Naive thymus-derived CD8-positive, alpha-beta T cell (primary cell): ENCODE results near the gene POU4F2. TPM values are rescaled to one million over a fixed set of nuclear protein-coding genes. Genes with fewer than 3 reads are reported as not detected.
"Not testable (repeated sequence)": the region's sequence is repeated elsewhere in the genome, so short reads cannot be mapped to it uniquely, and the experiment has no call there.

Experiments
- ATAC-seq, 2 donors: fragments of 150-1000 bp; cut with Tn5 transposase in 1 of 2; sonication (Bioruptor Pico), chemical (Tn5 transposase) in 1 of 2; 1 replicate in 1 of 2; 2 replicates in 1 of 2; pipeline ENCODE4 v1.10.0; 2021; ENCODE audit warnings: mild to moderate bottlenecking in 2 of 2, moderate library complexity in 2 of 2
- POLR2A ChIA-PET: fragments of 350-600 bp; sonication (Branson Sonifier 250); formaldehyde crosslinking; loops from one replicate; lab custom pipeline; 2021; ENCODE audit warnings: antibody characterized with exemption; lab: Charles Lee
- DNase-seq, 10 donors: peaks; one replicate each; pipeline versions ENCODE4 v3.0.0 to v3.0.0-alpha.2; 2020 to 2022
- H3K27ac Mint-ChIP-seq, 10 donors: one replicate each; pipeline ENCODE4 v1.8.0; 2020 to 2022; ENCODE audit warnings: mild to moderate bottlenecking in 10 of 10, mixed read lengths in 10 of 10, moderate library complexity in 4 of 10, inconsistent platforms in 1 of 10
- H3K27me3 Mint-ChIP-seq, 5 donors: one replicate each; pipeline ENCODE4 v1.8.0; 2021 to 2022; ENCODE audit warnings: mixed read lengths in 5 of 5
- H3K36me3 Mint-ChIP-seq, 3 donors: one replicate each; pipeline ENCODE4 v1.8.0; 2020 to 2022; ENCODE audit warnings: mixed read lengths in 3 of 3, mild to moderate bottlenecking in 2 of 3, inconsistent platforms in 1 of 3
- H3K4me1 Mint-ChIP-seq, 4 donors: one replicate each; pipeline ENCODE4 v1.8.0; 2021 to 2022; ENCODE audit warnings: mixed read lengths in 4 of 4
- H3K4me3 Mint-ChIP-seq, 10 donors: one replicate each; pipeline ENCODE4 v1.8.0; 2020 to 2022; ENCODE audit warnings: mild to moderate bottlenecking in 10 of 10, mixed read lengths in 10 of 10, moderate library complexity in 6 of 10, inconsistent platforms in 1 of 10
- H3K9me3 Mint-ChIP-seq, 9 donors: one replicate each; pipeline ENCODE4 v1.8.0; 2020 to 2022; ENCODE audit warnings: mixed read lengths in 9 of 9, mild to moderate bottlenecking in 3 of 9, inconsistent platforms in 1 of 9, moderate library complexity in 1 of 9
- polyA plus RNA-seq, 3 donors: library from polyadenylated mRNA; unstranded; fragments of 300-500 nt; fragmentation: Illumina TruSeq; gene quantifications; one replicate each; pipeline ENCODE4 v1.2.3, GENCODE V29; 2021
- total RNA-seq, 8 experiments: library from RNA in 2 of 8; stranded (reverse) in 2 of 8; gene quantifications; one replicate each; pipeline ENCODE4 v1.2.3 and lab custom pipeline; 2021 to 2026

POU4F2 gene
- total and polyA plus RNA-seq, 5 experiments from 2014 or later, result not detected

DNA sequence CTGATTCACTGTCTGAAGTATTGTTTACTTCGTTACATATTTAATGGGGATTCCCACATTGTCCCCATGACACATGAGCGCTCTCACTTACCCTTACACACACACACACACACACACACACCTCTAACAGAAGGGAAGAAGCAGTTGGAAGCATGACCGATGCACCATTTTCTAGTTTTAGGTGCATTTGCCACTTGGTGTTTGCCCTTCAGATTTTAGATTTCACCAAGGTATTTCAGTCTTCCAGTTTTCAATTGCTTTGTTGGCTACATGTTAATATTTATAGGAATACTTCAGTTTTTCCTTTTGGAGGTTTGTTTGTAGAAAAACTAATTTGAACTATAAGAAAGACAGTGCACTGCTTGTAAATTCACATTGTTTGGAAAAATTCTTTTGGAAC lies 3.1 kb downstream of the POU4F2 start:
- POLR2A ChIA-PET, result no interaction called here
- peaks cover 0 to 21% (median 9%) of the 10 kb centered on the region in 9 donors for H3K9me3 Mint-ChIP-seq

DNA sequence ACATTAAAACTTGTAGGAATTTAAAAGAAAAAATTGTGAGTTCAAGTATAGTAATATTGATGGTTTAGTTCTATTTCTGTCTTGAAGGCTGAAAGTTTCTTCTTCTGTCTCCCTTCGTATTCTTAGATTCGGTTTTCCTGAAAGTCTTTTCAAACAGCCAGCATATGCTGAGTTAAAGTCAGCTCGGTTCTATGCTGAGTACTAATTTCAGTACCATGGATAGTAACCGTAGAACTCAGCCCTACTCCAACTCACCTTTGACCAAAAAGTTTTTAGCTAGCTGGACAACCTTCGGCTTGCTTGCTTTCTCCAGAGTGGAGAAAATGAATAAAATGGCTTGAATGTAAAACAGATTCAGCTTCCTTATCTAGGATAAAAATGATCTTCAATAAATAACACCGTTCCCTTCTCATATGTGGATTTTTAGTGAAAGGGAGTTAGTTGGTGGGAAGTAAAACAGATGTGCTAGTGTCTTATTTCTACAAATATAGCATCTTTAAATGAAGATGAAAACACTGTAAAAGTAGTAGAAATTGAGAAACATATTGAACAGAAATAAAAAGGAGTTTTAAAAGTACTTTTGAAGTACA lies 5.2 kb downstream of the POU4F2 start:
- peaks cover 0 to 17% (median 9%) of the 10 kb centered on the region in 9 donors for H3K9me3 Mint-ChIP-seq
- H3K4me1 Mint-ChIP-seq, result peaks cover 3 to 29% (median 12%) of the 10 kb centered on the region in 4 donors
- DNase-seq, result no peak
- H3K27me3 Mint-ChIP-seq, result peaks cover 55 to 95% (median 64%) of the 10 kb centered on the region in 5 donors
- no peak overlapping the region for H3K27ac Mint-ChIP-seq
- H3K4me3 Mint-ChIP-seq, result no peak overlapping the region
- peaks cover 0 to 26% (median 0%) of the 10 kb centered on the region in 3 donors for H3K36me3 Mint-ChIP-seq
- POLR2A ChIA-PET, result no interaction called here
- no peak for ATAC-seq

More for the DNA sequence above, 3.1 kb downstream of the POU4F2 start:
- Mint-ChIP-seq H3K4me3 (peak overlapping the region in 2 of 10 donors; percentile 6 to 54), H3K27me3 (peaks cover 56 to 99% (median 68%) of the 10 kb centered on the region in 5 donors), H3K36me3 (peaks cover 0 to 29% (median 2%) of the 10 kb centered on the region in 3 donors), H3K4me1 (peaks cover 10 to 38% (median 18%) of the 10 kb centered on the region in 4 donors), H3K27ac (no peak overlapping the region)
- DNase-seq (no peak), ATAC-seq (no peak)

DNA sequence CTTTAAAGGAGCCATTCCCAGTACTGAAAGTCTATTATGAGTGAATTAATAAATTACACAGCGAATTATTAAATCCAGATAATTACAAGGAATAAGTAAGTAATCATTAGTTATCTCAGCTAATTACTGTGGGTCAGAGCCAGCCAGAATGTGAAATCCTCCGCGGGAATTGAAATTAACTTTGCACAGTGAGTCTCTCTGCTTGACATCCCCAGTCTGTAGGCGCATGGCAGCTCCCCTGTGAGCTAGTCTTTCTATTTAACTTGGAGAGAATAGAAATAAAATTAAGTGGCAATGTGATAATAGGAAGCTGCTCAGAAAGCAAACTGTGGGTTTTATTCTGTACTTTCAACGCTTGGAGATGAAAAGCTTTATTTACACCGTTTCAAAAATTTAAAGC lies 7.2 kb downstream of the POU4F2 start:
- Mint-ChIP-seq H3K9me3 (peaks cover 0 to 17% (median 9%) of the 10 kb centered on the region in 9 donors), H3K27me3 (peaks cover 56 to 95% (median 66%) of the 10 kb centered on the region in 5 donors), H3K4me3 (no peak overlapping the region), H3K4me1 (peaks cover 0 to 12% (median 3%) of the 10 kb centered on the region in 4 donors), H3K27ac (no peak overlapping the region), H3K36me3 (peaks cover 0 to 26% (median 0%) of the 10 kb centered on the region in 3 donors)
- no peak for DNase-seq
- POLR2A ChIA-PET, result no interaction called here
- no peak for ATAC-seq

DNA sequence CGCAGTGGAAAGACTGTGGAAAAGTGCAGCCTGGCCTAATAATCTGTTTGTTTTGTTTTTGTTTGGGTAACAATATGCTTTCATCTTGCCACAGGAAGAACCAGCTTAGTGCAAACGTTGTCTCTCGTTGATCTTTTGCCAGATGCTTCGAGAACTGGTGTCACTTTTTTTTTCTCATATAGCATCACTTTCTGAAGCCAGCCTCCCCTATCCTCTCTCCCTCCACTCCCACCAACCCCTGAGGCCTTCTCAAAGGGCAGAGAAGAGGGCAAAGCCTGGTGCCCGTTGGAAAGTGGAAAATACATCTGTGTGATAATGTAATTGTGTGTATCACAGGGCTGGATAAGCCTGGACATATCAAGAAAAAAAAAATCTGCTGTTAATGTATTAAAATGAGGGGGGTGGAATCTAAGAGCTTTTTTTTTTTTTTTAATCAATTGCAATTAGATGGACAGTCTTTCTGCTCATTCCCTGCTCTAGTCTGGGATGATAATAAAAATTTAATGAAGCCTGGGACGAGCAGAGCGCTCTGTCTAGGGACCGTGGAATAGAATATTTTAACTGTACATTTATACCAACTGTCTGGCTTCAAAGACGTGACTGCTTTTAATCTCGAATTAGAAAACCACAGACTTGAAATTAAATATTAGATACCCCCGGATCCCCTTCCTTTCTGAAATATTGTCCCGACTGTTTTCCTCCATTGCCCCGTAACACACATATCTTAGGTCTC lies 8.1 kb downstream of the POU4F2 start:
- Mint-ChIP-seq H3K9me3 (peaks cover 0 to 16% (median 9%) of the 10 kb centered on the region in 9 donors), H3K4me1 (peaks cover 0 to 12% (median 2%) of the 10 kb centered on the region in 4 donors), H3K27ac (no peak overlapping the region), H3K27me3 (peaks cover 56 to 94% (median 69%) of the 10 kb centered on the region in 5 donors), H3K36me3 (peaks cover 0 to 21% (median 0%) of the 10 kb centered on the region in 3 donors), H3K4me3 (no peak overlapping the region)
- no peak for DNase-seq
- POLR2A ChIA-PET, result no interaction called here
- ATAC-seq, result no peak

DNA sequence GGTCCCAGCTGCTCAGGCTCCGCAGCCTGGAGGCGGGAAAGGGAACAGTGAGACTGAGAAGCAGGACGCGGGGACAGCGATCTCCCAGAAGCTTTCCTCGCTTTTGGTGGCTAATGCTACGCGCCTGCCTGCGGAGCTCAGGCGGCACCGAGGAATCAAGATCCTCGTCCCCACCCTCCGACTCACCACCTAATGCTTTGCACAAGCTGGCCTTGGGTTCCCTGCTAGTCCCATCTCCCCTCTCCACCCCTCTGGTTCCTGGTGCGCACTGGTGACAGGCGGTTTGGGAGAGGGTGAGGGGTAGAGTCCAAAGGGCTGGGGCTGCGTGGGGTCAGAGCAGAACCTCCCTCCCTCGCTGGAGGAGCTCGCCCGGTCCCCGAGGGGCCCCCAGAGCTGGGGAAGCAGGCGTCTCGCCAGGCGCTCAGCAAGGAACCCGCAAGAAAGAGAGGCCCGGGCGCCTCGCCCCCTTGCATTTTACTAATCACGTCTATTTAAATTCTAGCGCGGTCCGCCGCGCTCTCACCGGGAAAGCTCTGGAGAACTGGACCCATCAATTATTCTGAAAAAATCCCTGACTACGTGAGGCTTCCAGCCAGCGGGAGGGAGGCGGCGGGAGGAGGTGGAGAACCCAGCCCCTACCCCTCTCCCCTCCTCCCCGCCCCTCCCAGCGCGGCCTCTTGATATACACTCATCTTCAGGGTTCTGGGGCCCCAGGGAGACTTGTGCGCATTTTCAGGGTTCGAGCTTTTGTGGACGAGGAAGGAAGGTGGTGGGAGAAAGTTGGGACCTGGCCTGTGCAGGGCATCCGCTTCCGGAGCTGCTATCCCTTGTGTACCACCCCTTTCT lies 9.1 kb downstream of the POU4F2 start:
- POLR2A ChIA-PET, result no interaction called here
- no peak for ATAC-seq
- peaks cover 0 to 12% (median 2%) of the 10 kb centered on the region in 4 donors for H3K4me1 Mint-ChIP-seq
- DNase-seq, result no peak
- H3K27ac Mint-ChIP-seq, result no peak overlapping the region
- peaks cover 0 to 24% (median 0%) of the 10 kb centered on the region in 3 donors for H3K36me3 Mint-ChIP-seq
- peaks cover 61 to 94% (median 67%) of the 10 kb centered on the region in 5 donors for H3K27me3 Mint-ChIP-seq
- H3K9me3 Mint-ChIP-seq, result peaks cover 0 to 17% (median 6%) of the 10 kb centered on the region in 9 donors
- no peak overlapping the region for H3K4me3 Mint-ChIP-seq

DNA sequence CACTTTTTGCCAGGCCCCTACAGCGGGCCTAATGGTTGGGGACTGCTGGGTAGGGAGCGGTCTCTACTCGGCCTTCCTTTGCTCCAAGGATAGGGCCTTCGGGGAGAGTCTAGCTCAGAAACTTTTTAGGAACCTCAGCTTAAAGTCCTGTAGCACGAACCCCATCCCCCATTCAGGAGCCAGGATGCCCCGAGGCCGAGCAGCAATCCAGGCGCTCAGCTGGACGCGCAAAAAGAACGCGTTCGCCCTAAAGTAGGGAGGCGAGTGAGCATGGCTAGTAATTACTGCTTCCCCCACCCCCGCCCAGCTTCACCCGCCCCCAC lies 9.7 kb downstream of the POU4F2 start:
- peaks cover 0 to 18% (median 0%) of the 10 kb centered on the region in 3 donors for H3K36me3 Mint-ChIP-seq
- DNase-seq (no peak), ATAC-seq (no peak)
- H3K4me3 Mint-ChIP-seq, result no peak overlapping the region
- H3K27me3 Mint-ChIP-seq, result peaks cover 62 to 94% (median 68%) of the 10 kb centered on the region in 5 donors
- POLR2A ChIA-PET, result no interaction called here
- no peak overlapping the region for H3K27ac Mint-ChIP-seq
- H3K4me1 Mint-ChIP-seq, result peaks cover 0 to 12% (median 2%) of the 10 kb centered on the region in 4 donors
- H3K9me3 Mint-ChIP-seq, result peaks cover 0 to 14% (median 5%) of the 10 kb centered on the region in 9 donors

DNA sequence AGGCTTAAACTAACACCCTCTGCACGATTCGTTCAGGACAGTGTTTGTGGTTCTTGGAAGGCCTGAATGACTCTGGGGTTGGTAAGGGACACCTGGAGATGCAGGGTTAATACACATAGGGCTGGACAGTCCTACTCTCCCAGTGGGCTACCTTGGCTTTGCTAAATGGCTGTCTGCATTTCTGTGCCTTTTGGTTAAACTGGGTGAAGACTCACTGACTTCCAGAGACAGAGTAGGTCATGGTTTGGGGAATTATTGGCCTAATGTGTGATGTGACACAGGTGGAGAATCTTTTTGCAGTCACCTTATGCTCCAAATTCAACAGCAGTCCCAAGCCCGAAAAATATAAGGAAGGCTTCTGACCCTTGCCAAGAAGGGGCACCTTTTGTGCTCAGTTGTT lies 10.5 kb downstream of the POU4F2 start:
- POLR2A ChIA-PET, result no interaction called here
- Mint-ChIP-seq H3K4me3 (no peak overlapping the region), H3K4me1 (peaks cover 1 to 14% (median 4%) of the 10 kb centered on the region in 4 donors), H3K27me3 (peaks cover 62 to 94% (median 68%) of the 10 kb centered on the region in 5 donors), H3K9me3 (peaks cover 0 to 12% (median 2%) of the 10 kb centered on the region in 9 donors), H3K36me3 (peaks cover 0 to 11% (median 0%) of the 10 kb centered on the region in 3 donors), H3K27ac (no peak overlapping the region)
- DNase-seq, result no peak
- ATAC-seq, result no peak

DNA sequence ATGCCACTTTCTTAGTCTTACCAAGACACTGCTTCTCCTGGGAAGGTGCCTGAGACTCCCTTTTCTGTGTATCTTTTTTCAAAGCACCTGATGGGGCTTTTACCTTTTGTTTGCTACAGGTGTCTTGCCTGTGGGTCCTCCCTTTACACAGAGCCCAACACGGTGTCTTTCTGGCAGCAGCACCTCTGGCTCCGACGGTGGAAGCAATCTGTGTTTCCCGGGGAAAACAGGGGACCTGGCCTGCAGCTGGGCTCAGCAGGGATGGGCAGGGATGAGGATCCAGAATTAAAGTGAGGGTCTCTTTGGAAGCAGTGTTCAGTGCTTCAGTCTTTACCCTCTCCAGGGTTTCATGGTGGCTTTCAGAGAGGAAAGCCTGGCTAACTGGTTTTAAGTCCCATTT lies 11.3 kb downstream of the POU4F2 start:
- peaks cover 0 to 12% (median 0%) of the 10 kb centered on the region in 9 donors for H3K9me3 Mint-ChIP-seq
- POLR2A ChIA-PET, result no interaction called here
- ATAC-seq (no peak), DNase-seq (no peak)
- H3K27me3 Mint-ChIP-seq, result peaks cover 61 to 94% (median 66%) of the 10 kb centered on the region in 5 donors
- peaks cover 0 to 11% (median 0%) of the 10 kb centered on the region in 3 donors for H3K36me3 Mint-ChIP-seq
- peaks cover 4 to 20% (median 9%) of the 10 kb centered on the region in 4 donors for H3K4me1 Mint-ChIP-seq
- no peak overlapping the region for H3K27ac Mint-ChIP-seq
- H3K4me3 Mint-ChIP-seq, result no peak overlapping the region

DNA sequence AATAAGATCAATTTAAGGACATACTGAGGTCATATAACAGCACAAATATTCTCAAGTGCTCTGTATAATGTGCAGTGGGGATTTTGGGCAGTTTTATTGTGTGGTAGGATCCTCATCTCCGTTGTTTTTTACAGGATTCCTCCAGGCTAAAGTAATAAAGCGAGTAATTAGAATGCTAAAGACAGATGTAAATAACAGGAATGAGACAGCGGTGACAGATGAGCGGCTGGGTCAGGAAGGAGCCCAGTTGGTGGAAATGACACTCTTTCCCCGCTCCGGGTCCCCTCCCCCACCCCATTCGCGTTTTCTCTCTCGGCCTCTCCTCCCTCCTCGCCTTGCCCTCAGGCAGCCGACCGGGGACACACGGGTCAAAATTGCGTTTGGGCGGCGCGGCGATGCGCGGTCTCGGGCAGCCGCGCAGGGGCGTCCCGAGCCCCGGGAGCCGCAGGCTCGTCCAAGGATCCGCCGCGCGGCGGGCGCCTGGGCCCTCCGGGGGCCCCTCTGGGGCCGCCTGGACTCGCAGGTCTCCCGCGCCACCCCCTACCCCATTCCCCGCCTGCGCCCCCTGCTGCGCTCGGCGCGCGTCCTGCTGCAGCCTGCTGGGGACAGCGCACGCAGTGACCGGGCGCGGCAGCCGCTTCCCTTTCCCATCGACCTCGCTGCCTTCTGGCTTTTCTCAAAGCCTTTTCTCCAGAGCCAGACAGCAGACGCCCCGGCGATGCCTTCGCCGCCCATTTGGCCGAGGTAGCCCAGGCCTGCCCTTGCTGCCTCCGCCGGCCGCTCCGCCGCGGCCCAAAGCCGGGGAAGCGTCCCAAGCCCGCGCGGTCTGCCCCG lies 16.2 kb downstream of the POU4F2 start:
- peaks cover 0 to 5% (median 0%) of the 10 kb centered on the region in 9 donors for H3K9me3 Mint-ChIP-seq
- POLR2A ChIA-PET, result no interaction called here
- no peak for ATAC-seq

DNA sequence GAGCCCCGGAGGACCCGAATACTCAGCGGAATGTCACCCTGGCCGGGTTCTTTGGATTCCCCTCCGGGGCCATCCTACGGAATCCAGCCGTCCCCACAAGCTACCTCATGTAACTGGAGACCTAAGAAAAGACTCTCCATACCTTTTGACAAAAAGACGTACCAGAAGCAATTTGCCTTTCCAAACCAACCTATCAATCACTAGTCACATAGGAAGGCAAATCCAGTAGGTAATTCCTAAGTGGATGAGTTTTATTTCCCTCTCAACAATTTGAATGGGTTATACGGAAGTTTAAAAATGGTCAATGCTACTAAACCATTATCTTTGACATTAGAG lies 16.8 kb downstream of the POU4F2 start:
- peaks cover 0 to 5% (median 0%) of the 10 kb centered on the region in 9 donors for H3K9me3 Mint-ChIP-seq

More for the DNA sequence above, 16.2 kb downstream of the POU4F2 start:
- Mint-ChIP-seq H3K4me3 (peak overlapping the region; percentile 62 to 87 (median 79)), H3K27me3 (peaks cover 58 to 93% (median 69%) of the 10 kb centered on the region in 5 donors), H3K4me1 (peaks cover 4 to 16% (median 14%) of the 10 kb centered on the region in 4 donors), H3K27ac (peak overlapping the region in 1 of 10 donors; percentile 35), H3K36me3 (peaks cover 0 to 11% (median 0%) of the 10 kb centered on the region in 3 donors)
- no peak for DNase-seq

DNA sequence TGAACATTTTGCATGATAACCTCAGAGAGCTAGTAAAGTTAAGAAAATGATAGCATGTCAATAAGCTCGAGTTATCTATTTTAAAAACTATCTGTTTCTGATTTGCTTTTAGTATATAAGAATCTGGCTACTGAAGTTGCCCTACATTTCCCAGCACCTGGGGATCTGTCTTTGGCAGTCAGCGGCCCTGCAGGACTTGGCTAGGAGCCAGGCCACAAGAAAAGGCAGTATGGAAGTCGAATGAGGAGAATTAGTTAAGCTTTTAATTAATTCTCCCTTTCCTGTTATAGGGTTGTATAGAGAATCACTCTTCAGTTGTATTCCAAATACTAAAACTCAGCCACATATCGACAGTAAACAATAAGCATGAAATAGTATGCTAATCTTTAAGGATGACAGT lies 22.7 kb downstream of the POU4F2 start:
- Mint-ChIP-seq H3K27ac (no peak overlapping the region), H3K4me3 (no peak overlapping the region), H3K27me3 (peaks cover 27 to 46% (median 31%) of the 10 kb centered on the region in 5 donors), H3K4me1 (no peaks in the 10 kb centered on the region), H3K9me3 (peaks cover 0 to 14% (median 4%) of the 10 kb centered on the region in 9 donors), H3K36me3 (peaks cover 0 to 5% (median 3%) of the 10 kb centered on the region in 3 donors)
- POLR2A ChIA-PET, result no interaction called here
- ATAC-seq (no peak), DNase-seq (no peak)

More for the DNA sequence above, 16.8 kb downstream of the POU4F2 start:
- POLR2A ChIA-PET, result no interaction called here
- DNase-seq (no peak), ATAC-seq (no peak)
- H3K27me3 Mint-ChIP-seq, result peaks cover 61 to 91% (median 69%) of the 10 kb centered on the region in 5 donors
- H3K36me3 Mint-ChIP-seq, result peaks cover 0 to 11% (median 0%) of the 10 kb centered on the region in 3 donors
- H3K27ac Mint-ChIP-seq, result no peak overlapping the region
- H3K4me3 Mint-ChIP-seq, result peak overlapping the region in 9 of 10 donors; percentile 24 to 67 (median 50)
- H3K4me1 Mint-ChIP-seq, result peaks cover 4 to 16% (median 14%) of the 10 kb centered on the region in 4 donors

DNA sequence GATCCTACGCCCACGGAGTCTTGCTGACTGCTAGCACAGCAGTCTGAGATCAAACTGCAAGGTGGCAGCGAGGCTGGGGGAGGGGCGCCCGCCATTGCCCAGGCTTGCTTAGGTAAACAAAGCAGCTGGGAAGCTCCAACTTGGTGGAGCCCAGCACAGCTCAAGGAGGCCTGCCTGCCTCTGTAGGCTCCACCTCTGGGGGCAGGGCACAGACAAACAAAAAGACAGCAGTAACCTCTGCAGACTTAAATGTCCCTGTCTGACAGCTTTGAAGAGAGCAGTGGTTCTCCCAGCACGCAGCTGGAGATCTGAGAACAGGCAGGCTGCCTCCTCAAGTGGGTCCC lies 25.2 kb downstream of the POU4F2 start:
- H3K27ac Mint-ChIP-seq, result peak overlapping the region in 1 of 10 donors; percentile 18
- DNase-seq, H3K4me3 Mint-ChIP-seq, H3K4me1 Mint-ChIP-seq, ATAC-seq, POLR2A ChIA-PET, H3K36me3 Mint-ChIP-seq: not testable (repeated sequence)
- H3K27me3 Mint-ChIP-seq, result peaks cover 17 to 26% (median 19%) of the 10 kb centered on the region in 5 donors
- peaks cover 0 to 14% (median 4%) of the 10 kb centered on the region in 9 donors for H3K9me3 Mint-ChIP-seq
